ENCODE data around the gene PLEKHG4.

PLEKHG4 gene

DNA sequence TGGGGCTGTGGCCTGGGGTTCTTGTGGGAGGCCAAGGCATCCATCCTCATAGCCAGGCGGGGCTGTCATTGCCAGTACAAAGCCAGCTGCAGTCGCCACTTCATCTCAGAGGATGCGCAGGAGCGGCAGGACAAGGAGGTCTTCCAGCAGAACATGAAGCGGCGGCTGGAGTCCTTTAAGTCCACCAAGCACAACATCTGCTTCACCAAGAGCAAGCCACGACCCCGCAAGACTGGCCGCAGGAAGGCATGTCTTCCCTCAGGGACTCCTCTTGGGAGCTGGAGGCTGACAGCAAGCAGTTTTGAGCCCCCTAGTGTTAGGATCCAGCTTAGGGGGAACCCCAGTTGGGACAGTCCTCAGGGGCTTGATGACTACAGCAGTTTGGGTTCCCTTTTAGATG is 15.1 kb upstream of the PLEKHG4 start:
- no peak for DNase-seq (ENCODE audit: low spot score)

- no peak for DNase-seq (ENCODE audit: low spot score)
These were observed 14.5 kb upstream of the PLEKHG4 start for GRCh38 chr16:67264866-67265265.

GRCh38 chr16:67265834-67266233 is 13.5 kb upstream of the PLEKHG4 start:
- no peak for DNase-seq (ENCODE audit: low spot score)

- DNase-seq (ENCODE audit: low spot score) = no peak
These were observed 11.2 kb upstream of the PLEKHG4 start for GRCh38 chr16:67268136-67268579.

GRCh38 chr16:67269766-67270165 is 9.6 kb upstream of the PLEKHG4 start:
- no peak for DNase-seq (ENCODE audit: low spot score)

DNA sequence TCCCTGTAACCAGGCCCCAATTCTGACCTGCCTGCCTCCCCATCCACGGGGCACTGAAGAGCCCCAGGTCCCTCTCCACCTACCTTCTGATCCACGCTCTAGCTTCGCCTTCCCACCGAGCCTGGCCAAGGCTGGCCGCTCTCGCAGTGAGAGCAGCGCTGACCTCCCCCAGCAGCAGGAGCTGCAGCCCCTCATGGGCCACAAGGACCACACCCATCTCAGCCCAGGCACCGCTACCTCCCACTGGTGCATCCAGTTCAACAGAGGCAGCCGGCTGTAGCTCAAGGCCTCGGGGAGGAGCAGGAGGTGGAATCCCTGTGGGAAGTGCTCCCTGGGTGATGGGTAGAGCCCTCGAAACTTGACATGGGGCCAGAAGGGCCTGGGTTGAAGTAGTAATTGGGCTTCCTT is 8.4 kb upstream of the PLEKHG4 start:
- no peak for DNase-seq (ENCODE audit: low spot score)

- no peak for DNase-seq (ENCODE audit: low spot score)
These were observed 7.9 kb upstream of the PLEKHG4 start for GRCh38 chr16:67271446-67271845.

- no peak for DNase-seq (ENCODE audit: low spot score)
These were observed 4.0 kb upstream of the PLEKHG4 start for GRCh38 chr16:67275321-67275720.

- no peak for DNase-seq (ENCODE audit: low spot score)
These were observed 1.9 kb upstream of the PLEKHG4 start for GRCh38 chr16:67277294-67277998.

DNA sequence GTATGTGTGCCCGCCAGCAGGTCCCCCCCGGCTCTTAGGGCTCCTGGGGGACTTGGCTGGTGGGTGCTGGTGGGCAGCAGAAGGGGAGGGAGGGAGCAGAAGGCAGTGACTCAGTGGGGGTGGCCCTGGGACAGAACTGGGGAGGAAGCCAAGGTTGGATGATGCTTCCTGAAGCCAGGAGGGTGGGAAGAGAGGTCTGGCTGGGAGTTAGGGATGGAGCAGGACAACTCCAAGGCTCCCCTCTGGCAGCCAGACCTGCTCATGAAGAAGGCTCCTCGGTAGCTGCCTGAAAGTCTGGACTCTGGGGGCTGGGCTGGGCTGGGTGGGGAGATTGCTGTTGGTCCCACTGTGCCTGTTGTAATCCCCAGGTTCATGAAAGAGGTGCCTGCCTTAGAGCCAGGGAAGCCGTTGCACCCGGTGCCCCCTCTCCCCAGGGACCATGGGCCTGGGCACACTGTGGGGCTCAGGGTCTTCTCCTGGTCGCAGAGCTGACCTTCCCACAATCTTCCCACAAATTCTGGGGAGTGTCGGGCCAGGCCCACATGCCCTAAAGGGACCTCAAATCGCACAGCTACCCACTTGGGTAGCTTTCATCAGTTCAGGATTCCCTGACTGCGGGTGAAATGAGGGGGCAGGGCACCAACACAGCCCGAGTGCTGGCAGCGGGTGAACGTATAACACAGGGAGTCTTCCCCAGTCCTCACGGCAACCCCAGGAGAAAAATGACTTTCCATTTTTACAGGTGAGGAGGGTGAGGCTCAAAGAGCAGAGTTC is 1.1 kb upstream of the PLEKHG4 start:
- no peak for DNase-seq (ENCODE audit: low spot score)

DNA sequence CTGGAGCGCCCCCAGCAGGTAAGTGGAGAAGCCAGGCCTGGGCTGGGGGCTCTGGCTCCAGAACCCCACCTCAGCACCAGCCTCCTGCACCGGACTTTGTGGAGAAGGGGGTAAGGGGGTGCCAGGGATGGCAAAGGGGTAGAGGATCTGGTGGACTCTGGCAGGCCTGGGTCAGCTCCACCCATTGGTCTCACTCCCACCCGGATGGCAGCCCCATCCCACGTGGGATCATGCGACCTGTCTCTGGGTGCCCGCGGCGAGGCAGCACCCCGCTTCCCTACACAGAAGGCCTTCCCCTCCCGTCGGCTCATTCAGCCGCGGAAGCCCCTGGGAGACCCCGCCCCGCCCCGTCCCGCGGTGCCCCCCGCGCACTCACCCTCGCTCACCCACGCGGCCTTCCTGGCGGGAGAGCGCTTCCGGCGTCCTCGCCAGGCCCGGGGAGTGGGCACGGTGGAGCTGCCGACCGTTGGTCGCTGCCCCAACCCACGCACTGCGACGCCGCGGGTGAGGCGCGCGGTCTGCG is 498 bp upstream of the PLEKHG4 start:
- DNase-seq (ENCODE audit: low spot score) = peak; percentile 36

DNA sequence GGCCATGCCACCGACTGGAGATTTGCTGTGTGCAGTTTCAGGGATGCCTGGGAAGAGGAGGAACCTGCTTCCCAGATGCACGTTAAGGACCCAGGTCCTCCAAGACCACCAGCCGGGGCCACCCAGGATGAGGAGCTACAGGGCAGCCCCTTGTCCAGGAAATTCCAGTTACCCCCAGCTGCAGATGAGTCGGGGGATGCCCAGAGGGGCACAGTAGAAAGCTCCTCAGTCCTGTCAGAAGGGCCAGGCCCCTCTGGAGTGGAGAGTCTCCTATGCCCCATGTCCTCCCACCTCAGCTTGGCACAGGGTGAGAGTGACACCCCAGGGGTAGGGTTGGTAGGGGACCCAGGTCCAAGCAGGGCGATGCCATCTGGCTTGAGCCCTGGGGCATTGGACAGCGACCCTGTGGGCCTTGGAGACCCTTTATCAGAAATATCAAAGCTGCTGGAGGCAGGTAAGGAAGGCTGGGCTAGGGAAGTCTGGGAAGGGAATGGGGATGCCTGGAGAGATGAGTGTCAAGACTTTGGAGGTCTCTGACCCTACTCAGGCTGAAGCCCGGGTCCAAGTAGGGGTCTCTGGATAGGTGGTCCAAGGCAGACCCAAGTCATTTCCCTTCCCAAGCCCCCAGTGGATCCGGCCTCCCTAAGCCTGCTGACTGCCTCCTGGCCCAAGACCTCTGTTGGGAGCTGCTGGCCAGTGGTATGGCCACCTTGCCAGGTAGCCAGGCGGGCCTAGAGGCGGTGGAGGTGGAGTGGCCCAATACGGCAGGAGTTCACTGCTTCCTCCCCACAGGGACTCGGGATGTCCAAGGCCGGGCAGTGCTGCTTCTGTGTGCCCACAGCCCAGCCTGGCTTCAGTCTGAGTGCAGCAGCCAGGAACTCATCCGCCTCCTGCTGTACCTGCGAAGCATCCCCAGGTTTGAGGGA is 1.0 kb downstream of the PLEKHG4 start:
- DNase-seq (ENCODE audit: low spot score) = no peak

- no peak for DNase-seq (ENCODE audit: low spot score)
These were observed 2.5 kb downstream of the PLEKHG4 start for GRCh38 chr16:67281536-67282446.

DNA sequence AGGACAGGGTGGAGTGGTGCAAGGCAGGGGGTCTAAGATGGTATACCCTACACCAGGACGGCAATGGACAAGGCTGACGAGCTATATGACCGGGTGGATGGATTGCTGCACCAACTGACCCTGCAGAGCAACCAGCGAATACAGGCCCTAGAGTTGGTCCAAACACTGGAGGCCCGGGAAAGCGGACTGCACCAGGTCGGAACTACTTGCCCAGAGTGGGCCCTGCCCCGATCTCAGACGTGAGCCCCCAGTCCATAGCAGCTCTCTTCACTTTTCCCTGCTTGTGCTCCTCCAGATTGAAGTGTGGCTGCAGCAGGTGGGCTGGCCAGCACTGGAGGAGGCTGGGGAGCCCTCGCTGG is 3.1 kb downstream of the PLEKHG4 start:
- no peak for DNase-seq (ENCODE audit: low spot score)

GRCh38 chr16:67283039-67283825 is 3.9 kb downstream of the PLEKHG4 start:
- no peak for DNase-seq (ENCODE audit: low spot score)

- no peak for DNase-seq (ENCODE audit: low spot score)
These were observed 4.7 kb downstream of the PLEKHG4 start for GRCh38 chr16:67283826-67284555.

GRCh38 chr16:67284699-67285646 is 5.6 kb downstream of the PLEKHG4 start:
- peak; percentile 50 for DNase-seq (ENCODE audit: low spot score)

Measured in SK-N-DZ (cell line).